Activated T-cell treated with anti-CD3 and anti-CD28 coated beads, Interleukin-2, amount 50 U/mL, for 72 hours (primary cell): ENCODE measurements around the gene CCDC102A. TPM values are rescaled to one million over a fixed set of nuclear protein-coding genes. Genes with fewer than 3 reads are reported as not detected.

Source experiments
- ATAC-seq, 2 donors: fragments of 150-1000 bp; cut with Tn5 transposase; replicated peaks in 1 of 2; 2 replicates each; pipeline ENCODE4 v1.10.0; 2021; ENCODE audit warnings: moderate library complexity in 2 of 2, mild to moderate bottlenecking in 1 of 2
- DNase-seq, 2 donors: peaks; one replicate each; pipeline ENCODE4 v3.0.0; 2021 to 2022; ENCODE audit warnings: mixed read lengths in 1 of 2
- H3K27ac Mint-ChIP-seq: one replicate; pipeline ENCODE4 v1.8.0; 2022; ENCODE audit warnings: mild to moderate bottlenecking, moderate library complexity, mixed read lengths
- H3K27me3 Mint-ChIP-seq: one replicate; pipeline ENCODE4 v1.8.0; 2022; ENCODE audit warnings: low read depth, mixed read lengths
- H3K36me3 Mint-ChIP-seq, 2 donors: one replicate each; pipeline ENCODE4 v1.8.0; 2022; ENCODE audit warnings: mixed read lengths in 2 of 2, mild to moderate bottlenecking in 1 of 2; ENCODE audit not compliant: insufficient read depth in 2 of 2
- H3K4me1 Mint-ChIP-seq: one replicate; pipeline ENCODE4 v1.8.0; 2022; ENCODE audit warnings: low read depth, mixed read lengths
- H3K4me3 Mint-ChIP-seq, 2 donors: one replicate each; pipeline ENCODE4 v1.8.0; 2022; ENCODE audit warnings: mild to moderate bottlenecking in 2 of 2, mixed read lengths in 2 of 2, moderate library complexity in 2 of 2
- H3K9me3 Mint-ChIP-seq, 2 donors: one replicate each; pipeline ENCODE4 v1.8.0; 2022; ENCODE audit warnings: mixed read lengths in 2 of 2
- total RNA-seq, 2 donors: library from RNA; stranded (reverse); gene quantifications; one replicate each; pipeline ENCODE4 v1.2.3, GENCODE V29; 2022

CCDC102A gene
- total RNA-seq, 2 donors from 2014 or later: 8.1 to 14.6 TPM

DNA sequence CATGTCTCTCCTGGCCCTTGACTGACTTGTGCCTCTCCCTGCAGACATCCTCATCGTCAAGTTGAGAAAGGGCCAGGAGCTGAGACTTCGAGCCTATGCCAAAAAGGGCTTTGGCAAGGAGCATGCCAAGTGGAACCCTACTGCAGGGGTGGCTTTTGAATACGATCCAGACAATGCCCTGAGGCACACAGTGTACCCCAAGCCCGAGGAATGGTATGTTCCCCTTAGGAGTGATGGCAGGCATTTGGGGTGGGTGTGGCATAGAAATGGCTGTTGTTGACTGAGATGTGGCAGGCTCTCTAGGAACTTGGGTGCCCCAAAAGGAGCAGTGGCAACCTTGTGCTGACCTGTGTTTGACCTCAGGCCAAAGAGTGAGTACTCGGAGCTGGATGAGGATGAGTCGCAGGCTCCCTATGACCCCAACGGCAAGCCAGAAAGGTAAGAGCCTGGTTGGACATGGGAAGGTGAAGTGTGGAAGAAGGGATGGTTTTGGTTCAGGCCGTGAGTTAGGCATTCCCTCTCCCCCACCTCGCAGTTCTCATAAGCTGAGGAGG lies 66.4 kb downstream of the CCDC102A start:
- H3K27ac Mint-ChIP-seq: no peak overlapping the region
- ATAC-seq: no peak
- H3K9me3 Mint-ChIP-seq: no peaks in the 10 kb centered on the region
- H3K4me3 Mint-ChIP-seq: no peak overlapping the region
- no peak for DNase-seq
- H3K36me3 Mint-ChIP-seq: peaks cover 8 to 16% of the 10 kb centered on the region in 2 donors
- H3K4me1 Mint-ChIP-seq: peaks cover 11% of the 10 kb centered on the region
- no peaks in the 10 kb centered on the region for H3K27me3 Mint-ChIP-seq

GRCh38 chr16:57469046-57469445 lies 67.3 kb downstream of the CCDC102A start:
- H3K36me3 Mint-ChIP-seq: peaks cover 10 to 23% of the 10 kb centered on the region in 2 donors
- ATAC-seq: no peak
- DNase-seq: no peak
- H3K27me3 Mint-ChIP-seq: no peaks in the 10 kb centered on the region
- H3K9me3 Mint-ChIP-seq: no peaks in the 10 kb centered on the region
- H3K4me1 Mint-ChIP-seq: peaks cover 14% of the 10 kb centered on the region
- H3K27ac Mint-ChIP-seq: peak overlapping the region; percentile 93
- no peak overlapping the region for H3K4me3 Mint-ChIP-seq

GRCh38 chr16:57468346-57468745 lies 68.0 kb downstream of the CCDC102A start:
- Mint-ChIP-seq H3K9me3 (no peaks in the 10 kb centered on the region), H3K27me3 (no peaks in the 10 kb centered on the region), H3K4me1 (peaks cover 21% of the 10 kb centered on the region), H3K36me3 (peaks cover 10 to 24% of the 10 kb centered on the region in 2 donors), H3K4me3 (no peak overlapping the region), H3K27ac (peak overlapping the region; percentile 93)
- no peak for DNase-seq
- ATAC-seq: no peak

DNA sequence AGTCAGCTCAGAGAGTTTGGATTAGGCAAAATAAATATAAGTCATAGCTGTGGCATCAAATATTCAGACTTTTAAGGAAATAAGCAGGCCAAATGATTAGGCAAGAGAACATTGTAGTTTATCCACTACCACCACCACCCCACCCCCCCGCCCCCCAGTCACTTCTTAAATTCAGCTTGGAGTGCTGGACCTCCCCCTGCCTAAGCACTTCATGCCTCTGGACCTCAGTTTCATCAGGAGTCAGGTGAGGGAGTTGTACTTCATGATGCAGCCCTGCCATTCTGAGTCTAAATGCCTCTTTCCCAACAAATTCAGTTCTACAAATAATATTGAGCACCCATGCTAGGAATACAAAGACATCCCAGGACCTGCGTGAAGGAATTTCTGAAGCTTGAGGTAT lies 71.8 kb downstream of the CCDC102A start:
- peak overlapping the region; percentile 70 for H3K27ac Mint-ChIP-seq

DNA sequence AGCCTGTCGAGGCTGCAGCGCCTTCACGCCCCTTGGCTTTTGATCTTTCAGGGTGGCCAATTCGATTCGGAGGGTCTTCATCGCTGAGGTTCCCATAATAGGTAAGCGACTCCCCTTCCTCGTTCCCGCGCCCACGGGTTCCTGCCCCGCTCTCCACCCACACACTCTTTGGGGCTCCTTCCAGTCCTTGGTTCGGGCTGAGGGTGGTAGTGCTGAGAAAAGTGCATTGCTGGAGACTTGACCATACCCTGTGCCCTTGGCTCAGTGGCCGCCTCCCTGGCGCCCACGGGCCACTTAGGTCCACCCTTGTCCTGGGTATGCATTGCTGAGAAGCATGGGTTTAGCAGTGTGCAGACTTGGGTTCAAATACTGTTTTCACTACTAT lies 73.4 kb downstream of the CCDC102A start:
- no peaks in the 10 kb centered on the region for H3K27me3 Mint-ChIP-seq
- ATAC-seq (peak; percentile 14 to 34), DNase-seq (peak; percentile 22 to 29)
- no peaks in the 10 kb centered on the region for H3K9me3 Mint-ChIP-seq
- peak overlapping the region; percentile 25 for H3K27ac Mint-ChIP-seq
- H3K36me3 Mint-ChIP-seq: peaks cover 8 to 17% of the 10 kb centered on the region in 2 donors
- peaks cover 26% of the 10 kb centered on the region for H3K4me1 Mint-ChIP-seq
- peak overlapping the region; percentile 95 to 99 for H3K4me3 Mint-ChIP-seq

More for the DNA sequence above, 71.8 kb downstream of the CCDC102A start:
- Mint-ChIP-seq H3K4me3 (peak overlapping the region in 1 of 2 donors; percentile 95), H3K27me3 (no peaks in the 10 kb centered on the region), H3K9me3 (no peaks in the 10 kb centered on the region), H3K4me1 (peaks cover 26% of the 10 kb centered on the region), H3K36me3 (peaks cover 11 to 24% of the 10 kb centered on the region in 2 donors)
- DNase-seq (no peak), ATAC-seq (no peak)

GRCh38 chr16:57462209-57462977 lies 74.0 kb downstream of the CCDC102A start, which contains the start of gene POLR2C:
Gene POLR2C (plus strand): TSS chr16:57462679. CDS start chr16:57462725, 46 bp downstream.
- ATAC-seq (peak; percentile 98 to 99), DNase-seq (peak; percentile 93 to 94)
- Mint-ChIP-seq H3K9me3 (no peaks in the 10 kb centered on the region), H3K27me3 (no peaks in the 10 kb centered on the region), H3K4me1 (peaks cover 26% of the 10 kb centered on the region), H3K36me3 (peaks cover 8 to 14% of the 10 kb centered on the region in 2 donors), H3K4me3 (peak within 1 kb of the TSS; percentile 95 to 99), H3K27ac (peak within 1 kb of the TSS; percentile 96)

Other genes with a start within 250 kb of the CCDC102A start
- 1 to 10 TPM; 4.6 to 8.0 TPM for gene CCL22, start 177.8 kb downstream of the CCDC102A start, total RNA-seq
- gene CX3CL1, start 164.1 kb downstream of the CCDC102A start, total RNA-seq: not detected
- gene CCL17, start 131.8 kb downstream of the CCDC102A start, total RNA-seq: 1 to 10 TPM; 1.3 to 7.4 TPM
- 10 to 100 TPM; 39.6 to 49.7 TPM for gene CIAPIN1, start 89.2 kb downstream of the CCDC102A start, total RNA-seq
- 10 to 100 TPM; 31.4 to 35.2 TPM for gene COQ9, start 89.1 kb downstream of the CCDC102A start, total RNA-seq
- gene POLR2C, start 73.9 kb downstream of the CCDC102A start, total RNA-seq: 10 to 100 TPM; 65.7 to 67.5 TPM
- gene DOK4, start 50.1 kb downstream of the CCDC102A start, total RNA-seq: 10 to 100 TPM; 12.0 to 19.6 TPM
- gene ADGRG5, start 6.1 kb upstream of the CCDC102A start, total RNA-seq: 1 to 10 TPM; 3.9 to 9.3 TPM
- gene ADGRG1, start 92.1 kb upstream of the CCDC102A start, total RNA-seq: 10 to 100 TPM in 1 of 2 donors, 1 to 10 TPM in 1; 9.0 to 21.3 TPM
- under 1 TPM in 1 of 2 donors, not detected in 1; 0.09 TPM for gene ADGRG3, start 131.7 kb upstream of the CCDC102A start, total RNA-seq
- gene DRC7, start 158.2 kb upstream of the CCDC102A start, total RNA-seq: under 1 TPM in 1 of 2 donors, not detected in 1; 0.19 TPM
- gene KATNB1, start 199.2 kb upstream of the CCDC102A start, total RNA-seq: 10 to 100 TPM; 23.2 to 31.3 TPM